HG03097 (cell line): ENCODE results near the gene ATP5MG.
A peak's percentile ranks its signal among the peaks of the same experiment; 100 is the strongest.
"Not testable (repeated sequence)": the region's sequence is repeated elsewhere in the genome, so short reads cannot be mapped to it uniquely, and the experiment has no call there.

Experiments used
- ATAC-seq: cut with Tn5 transposase; IDR thresholded peaks from one replicate; pipeline ENCODE4 v1.9.1; 2021; ENCODE audit not compliant: unreplicated experiment, low FRiP score

ATP5MG gene, protein sequence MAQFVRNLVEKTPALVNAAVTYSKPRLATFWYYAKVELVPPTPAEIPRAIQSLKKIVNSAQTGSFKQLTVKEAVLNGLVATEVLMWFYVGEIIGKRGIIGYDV

DNA sequence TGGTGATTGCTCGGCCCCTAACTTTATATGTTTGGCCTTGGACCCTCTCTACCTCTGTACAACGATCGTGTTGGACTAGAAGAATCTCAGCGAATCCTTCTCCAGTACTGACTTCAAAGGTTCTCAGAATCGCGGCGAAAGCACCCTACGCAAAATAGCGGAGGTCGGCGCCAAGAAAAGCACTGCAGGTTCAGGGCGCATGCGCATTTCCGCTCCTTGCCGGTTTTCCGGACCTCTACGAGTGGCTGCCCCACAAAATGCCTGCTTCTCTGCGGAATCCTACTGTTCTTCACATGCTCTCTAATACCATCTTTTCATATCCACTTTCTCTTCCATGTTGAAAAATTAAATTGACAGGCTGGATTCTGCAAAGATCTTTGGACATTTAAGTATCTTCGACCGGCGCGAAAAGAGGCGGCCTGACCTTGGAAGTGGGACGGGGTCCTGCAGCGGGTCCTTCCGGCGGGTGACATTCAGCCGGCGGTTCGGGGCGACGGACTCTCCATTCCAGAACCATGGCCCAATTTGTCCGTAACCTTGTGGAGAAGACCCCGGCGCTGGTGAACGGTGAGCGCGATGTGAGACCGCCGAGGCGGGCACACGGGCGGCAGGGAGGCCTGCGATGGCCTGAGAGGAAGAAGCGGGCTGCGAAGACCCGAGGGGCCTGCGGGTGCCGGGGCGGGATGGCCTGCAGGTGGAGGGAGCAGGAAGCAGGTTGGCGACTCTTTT is at the start of gene ATP5MG:
ATP5MG (plus strand) TSS at position 456 of the 729 bp plus-strand sequence; CDS start at position 516, 60 bp downstream.
- peak; percentile 42 for ATAC-seq

DNA sequence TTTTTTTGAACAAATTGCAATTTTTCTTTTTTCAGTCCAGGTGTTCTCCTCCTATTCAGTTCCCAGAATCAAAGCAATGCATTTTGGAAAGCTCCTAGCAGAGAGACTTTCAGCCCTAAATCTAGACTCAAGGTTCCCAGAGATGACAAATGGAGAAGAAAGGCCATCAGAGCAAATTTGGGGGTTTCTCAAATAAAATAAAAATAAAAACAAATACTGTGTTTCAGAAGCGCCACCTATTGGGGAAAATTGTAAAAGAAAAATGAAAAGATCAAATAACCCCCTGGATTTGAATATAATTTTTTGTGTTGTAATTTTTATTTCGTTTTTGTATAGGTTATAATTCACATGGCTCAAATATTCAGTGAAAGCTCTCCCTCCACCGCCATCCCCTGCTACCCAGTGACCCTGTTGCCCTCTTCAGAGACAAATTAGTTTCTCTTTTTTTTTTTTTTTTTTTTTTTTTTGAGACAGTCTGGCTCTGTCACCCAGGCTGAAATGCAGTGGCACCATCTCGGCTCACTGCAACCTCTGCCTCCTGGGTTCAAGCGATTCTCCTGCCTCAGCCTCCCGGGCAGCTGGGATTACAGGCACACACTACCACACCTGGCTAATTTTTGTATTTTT is 48.2 kb upstream of the ATP5MG start:
- no peak for ATAC-seq

DNA sequence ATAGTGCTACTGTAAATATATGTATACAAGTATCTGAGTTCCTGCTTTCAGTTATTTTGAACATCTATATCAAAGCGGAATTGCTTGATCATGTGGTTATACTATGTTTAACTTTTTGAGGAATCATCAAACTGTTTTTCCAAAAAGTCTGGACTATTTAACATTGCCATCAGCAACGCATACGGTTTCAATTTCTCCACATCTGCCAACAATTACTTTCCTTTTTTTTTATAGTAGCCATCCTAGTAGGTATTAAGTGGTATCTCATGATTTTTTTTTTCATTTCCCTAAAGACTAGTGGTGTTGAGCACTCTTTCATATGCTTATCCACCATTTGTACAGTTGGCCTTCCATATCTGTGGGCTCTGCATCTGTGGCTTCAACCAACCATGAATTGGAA is 43.3 kb upstream of the ATP5MG start:
- no peak for ATAC-seq

DNA sequence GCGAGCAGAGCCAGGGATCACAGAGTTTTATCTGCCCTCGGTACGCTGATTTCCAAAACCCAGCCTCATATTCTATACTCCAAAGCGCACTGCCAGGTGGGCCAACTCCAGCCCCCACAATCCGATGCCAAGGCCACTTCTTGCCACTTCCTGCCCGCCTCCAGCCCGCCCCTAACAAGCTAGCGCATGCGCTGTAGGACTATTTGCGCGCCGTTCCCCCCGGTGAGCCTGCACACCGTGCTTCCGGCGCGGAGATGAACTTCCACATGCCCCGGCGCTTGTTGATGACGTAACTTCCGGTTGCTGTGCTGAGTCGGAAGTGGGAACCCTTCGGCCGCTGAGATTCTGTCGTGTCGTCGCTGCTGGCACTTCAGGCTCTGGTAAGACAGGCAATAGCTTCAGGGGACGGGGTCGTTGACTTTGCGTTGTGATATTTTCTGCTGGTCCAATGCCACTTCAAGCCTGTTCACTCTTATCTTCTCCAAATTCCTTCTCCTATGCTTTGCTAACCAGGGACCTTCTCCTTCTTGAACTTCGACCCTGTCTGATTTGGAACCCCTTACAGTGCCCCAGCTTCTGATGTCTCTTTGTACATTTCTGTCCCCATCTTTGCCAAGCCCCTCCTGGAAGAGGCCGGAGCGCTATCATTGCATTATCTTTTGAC is 42.0 kb upstream of the ATP5MG start, which contains the start of gene UBE4A:
UBE4A (plus strand) TSS at position 306 of the 664 bp plus-strand sequence. CDS start 5,481 bp downstream, outside the sequence.
- peak; percentile 78 for ATAC-seq

DNA sequence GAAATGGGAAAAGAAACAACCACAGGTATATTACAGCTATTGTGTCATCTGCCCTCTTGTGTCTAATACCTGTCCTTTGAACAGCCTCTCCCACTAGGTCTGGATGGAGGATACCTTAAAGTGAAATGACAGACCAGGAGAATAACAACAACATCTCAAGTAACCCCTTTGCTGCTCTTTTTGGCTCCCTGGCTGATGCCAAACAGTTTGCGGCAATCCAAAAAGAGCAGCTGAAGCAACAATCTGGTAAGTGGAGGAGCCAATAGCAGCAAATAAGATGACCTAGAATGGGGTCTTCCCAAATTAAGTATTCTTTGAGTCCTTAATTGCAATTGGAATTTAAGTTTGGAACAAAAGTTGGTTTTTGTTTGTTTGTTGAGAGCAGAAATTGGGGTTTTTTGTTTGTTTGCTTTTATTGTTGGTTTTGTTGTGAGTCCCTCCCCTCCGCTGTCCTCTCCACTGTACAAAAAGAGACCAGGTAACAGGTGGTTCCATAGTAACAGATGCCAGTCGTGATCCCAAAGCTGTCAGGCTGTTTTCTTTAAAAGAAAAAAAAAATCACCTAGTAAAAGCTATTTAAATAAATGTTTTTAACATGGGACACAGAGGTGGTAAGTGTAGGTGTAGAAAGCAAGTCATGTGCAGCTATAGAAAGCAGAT is 36.3 kb upstream of the ATP5MG start:
- ATAC-seq, result no peak

DNA sequence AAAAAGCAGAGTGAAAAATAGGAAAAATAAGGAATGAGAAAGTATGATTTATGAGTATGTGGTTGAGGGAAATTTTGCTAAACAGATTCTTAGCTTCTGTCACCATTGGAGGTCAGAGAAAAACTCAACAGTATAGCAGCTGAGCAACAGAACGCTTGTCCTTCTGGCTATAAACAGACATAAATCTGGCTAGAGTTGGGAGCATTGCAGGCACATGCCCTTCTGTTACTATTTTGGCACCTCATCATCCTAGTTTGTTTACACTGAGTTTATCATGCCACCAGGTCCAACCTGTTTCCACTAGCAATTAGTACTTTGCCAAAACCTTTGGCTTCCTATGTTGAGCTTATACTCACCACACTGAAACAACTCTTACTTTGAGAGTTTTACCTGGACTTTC is 35.1 kb upstream of the ATP5MG start:
- no peak for ATAC-seq

DNA sequence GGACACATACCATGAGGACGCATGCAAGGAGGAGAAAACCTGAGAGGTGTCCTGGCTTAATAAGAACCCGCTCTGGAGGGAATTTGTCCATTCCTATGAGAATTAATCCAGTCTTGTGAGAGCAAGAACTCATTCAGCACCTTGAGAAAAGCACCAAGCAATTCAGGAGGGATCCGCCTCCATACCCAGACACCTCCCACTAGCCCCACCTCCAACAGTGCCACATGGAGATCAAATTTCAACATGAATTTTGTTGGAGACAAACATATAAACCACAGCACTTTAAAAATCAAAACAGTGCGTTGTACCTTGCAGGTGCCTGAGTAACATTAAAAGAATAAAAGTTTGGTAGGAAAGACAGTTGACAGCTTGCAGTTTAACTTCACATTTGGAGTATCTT is 30.6 kb upstream of the ATP5MG start:
- no peak for ATAC-seq

DNA sequence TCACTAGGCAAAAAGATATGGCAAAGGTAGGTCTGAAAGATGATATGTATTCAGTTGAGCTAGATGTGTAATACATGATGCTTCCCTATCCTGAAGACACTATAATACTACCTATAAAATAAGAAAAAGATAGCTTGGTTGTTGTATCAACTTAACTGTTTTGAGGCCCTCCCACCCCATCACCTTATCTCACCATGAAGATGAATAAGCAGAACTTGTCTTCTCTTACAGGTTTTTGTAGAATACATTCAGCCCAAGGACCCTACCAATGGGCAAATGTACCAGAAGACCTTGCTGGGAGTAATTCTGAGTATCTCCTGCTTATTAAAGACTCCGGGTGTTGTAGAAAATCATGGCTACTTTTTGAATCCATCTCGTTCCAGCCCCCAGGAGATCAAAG is 28.1 kb upstream of the ATP5MG start:
- ATAC-seq, result no peak

DNA sequence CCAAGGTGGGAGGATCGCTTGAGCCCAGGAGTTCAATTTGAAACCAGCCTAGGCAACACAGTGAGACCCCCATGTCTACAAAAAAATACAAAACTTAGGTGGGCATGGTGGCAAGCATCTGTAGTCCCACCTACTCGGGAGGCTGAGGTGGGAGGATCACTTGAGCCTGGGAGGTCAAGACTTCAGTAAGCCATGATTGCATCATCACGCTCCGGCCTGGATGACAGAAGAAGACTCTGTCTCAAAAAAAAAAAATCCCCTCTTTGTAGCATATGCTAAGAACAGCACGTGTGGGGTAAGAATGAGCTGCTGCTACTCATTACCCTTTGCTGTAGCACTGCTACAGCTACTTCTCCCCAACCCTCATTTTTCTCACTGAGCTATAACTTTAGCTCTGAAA is 27.5 kb upstream of the ATP5MG start:
- no peak for ATAC-seq

DNA sequence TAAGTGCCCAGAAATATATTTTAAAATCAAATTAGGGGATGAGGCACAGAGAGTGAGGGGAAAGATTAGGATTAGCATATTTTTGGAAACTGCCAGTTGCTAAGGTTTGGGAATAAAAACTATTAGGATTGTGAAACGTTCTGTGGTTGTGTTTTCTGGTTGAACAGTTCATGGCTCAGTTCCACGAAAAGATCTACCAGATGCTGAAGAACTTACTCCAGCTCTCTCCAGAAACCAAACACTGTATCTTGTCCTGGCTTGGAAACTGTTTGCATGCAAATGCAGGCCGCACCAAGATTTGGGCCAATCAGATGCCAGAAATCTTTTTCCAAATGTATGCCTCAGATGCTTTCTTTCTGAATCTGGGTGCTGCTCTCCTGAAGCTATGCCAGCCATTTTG is 26.7 kb upstream of the ATP5MG start:
- ATAC-seq, result no peak

DNA sequence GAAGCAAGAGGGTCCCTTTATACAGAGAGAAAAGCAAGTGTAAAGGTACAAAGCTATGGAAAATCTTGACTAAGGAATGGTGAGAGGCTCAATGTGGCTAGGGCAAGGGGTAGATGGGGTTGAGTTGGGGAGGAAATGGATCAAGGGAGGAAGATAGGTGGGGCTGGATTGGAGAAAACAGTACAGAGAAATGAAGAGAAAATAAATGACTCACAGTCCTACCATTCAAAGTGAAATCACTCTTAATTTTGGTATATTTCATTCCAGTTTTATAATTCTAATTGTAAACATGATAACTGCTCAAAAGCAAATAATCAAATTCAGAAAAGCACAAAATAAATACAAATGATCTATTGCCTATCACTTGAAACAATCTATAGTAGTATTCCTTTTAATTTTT is 25.4 kb upstream of the ATP5MG start:
- ATAC-seq, result no peak

DNA sequence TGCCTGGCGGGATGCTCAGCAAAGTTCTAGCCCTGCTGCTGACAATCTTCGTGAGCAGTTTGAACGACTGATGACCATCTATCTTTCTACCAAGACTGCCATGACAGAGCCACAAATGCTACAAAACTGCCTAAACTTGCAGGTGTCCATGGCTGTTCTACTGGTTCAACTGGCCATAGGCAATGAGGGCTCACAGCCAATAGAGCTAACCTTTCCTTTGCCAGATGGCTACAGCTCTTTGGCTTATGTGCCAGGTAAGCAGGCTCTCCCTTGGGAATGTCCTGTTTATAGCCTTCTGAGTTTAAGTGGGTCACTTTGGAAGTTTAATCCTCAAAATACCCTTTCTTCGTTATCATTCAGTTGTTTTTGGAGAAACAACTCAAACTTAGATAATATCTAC is 21.9 kb upstream of the ATP5MG start:
- ATAC-seq, result no peak

DNA sequence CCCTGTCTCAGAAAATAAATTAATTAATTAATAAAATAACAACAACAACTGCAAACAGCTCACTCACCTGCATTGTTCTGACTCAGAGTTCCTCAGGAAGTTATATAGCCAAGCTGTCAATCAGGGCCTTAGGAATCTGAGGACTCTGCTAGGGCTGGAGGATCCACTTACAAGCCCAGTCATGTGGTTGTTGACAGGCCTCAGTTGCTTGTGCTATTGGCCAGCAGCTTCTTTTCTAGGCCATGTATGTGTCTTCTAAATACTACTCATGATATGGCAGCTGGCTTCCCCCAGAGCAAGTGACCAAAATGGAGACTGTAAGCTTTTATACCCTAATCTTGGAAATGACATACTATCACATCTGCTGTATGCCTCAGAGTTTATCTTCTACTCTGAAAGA is 20.8 kb upstream of the ATP5MG start:
- no peak for ATAC-seq

DNA sequence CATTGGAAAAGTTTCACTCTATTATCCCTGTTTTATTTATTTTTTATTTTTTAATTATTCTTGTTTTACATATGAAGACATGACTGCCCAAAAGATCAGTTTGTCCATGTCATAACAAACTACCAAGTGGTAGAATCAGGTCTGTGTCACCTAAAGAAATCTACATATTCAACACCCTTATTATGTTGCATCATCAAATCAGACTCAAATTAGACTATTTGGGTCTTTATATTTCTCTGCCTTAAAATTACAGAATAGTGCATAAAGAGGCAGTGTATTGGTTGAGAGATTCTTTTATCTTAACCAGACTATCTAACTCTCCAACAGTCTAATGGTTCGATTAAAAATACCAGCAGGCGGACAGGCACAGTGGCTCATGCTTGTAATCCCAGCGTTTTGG is 18.5 kb upstream of the ATP5MG start:
- ATAC-seq, result no peak

DNA sequence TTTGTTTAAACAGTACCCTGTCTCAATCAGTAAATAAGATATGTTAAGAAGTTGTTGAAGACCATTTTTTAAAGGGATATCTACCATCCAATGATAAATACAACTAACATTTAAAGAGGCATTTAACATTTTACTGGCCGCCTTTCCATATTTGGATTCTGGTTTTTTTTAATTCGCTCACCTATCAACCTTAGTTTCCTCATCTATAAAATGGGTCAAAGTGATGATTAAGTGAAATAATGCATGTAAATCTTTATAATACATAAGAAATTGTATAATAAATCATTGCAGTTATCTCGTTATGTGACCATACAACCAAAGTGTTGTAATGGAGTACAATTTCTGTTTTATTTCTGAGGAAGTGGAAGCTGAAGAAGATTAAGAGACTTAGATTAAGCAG is 17.7 kb upstream of the ATP5MG start:
- ATAC-seq, result no peak

DNA sequence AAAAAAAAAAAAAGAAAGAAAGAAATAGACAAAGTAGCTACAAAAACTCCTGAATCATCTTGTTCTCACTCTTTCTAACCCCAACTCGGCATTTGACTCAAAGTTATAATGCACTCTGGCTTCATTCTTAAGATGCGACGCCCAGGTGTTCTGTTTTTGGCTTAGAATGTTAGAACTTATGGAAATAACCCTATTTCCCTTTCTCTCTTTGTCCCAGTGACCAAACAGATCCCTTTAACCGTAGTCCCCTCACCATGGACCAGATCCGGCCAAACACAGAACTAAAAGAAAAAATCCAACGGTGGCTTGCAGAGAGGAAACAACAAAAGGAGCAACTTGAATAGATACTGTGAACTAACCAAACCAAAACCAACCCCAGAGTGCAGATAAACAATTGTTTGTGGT is 5.3 kb upstream of the ATP5MG start:
- no peak for ATAC-seq

DNA sequence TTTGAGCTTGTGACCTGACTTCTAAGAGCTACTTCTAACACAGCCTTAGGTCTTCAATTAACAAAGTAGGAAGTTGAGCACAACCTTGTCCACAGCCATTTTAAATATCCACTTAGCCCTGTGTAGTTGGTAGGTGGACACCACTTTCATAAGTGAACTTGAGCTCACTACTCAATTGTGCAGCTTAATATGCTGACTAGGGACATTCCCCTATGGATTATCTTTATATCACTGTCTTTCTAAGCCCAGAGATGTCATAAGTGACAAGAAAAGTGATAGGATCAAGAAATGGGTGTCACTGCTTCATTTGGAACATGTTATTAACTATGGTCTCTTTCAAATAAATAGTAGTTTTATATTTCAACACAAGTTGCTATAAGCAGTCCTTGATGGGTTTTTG is 4.0 kb upstream of the ATP5MG start:
- ATAC-seq, result no peak

DNA sequence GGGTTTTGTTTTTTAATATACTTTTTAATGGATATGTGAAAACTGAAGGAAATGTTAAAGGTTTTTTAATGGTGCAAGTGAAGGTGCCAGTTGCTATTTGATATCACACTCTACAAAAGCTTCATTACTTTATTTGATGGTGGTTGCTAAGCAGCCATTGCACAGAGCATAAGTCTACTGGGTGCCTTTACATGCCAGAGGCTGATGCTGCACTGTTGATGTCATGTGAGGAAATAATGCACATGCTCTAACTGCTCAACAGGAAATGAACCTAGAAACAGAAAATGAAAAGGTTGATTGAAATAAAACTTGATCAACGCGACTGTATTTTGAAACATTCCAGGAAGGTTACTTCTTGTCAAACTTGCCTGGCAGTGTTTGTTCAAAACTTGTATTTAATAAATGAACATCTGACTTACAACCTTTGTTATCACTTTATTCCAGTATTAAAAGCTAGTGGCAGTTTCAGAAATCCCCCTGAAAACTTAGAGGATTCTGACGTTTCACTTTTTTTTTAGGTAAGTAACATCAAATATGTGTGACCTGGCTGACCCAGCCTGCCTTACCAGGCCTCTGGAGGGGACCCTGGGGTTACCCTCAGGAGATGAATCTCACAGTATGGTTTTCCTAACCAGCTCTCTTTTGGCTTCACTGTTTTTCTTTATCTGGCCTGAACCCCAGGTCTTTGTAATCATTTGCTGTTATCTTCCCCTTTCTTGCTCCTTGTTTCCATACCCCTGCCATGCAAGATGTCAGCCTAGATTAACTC is 2.4 kb upstream of the ATP5MG start:
- ATAC-seq, result no peak

DNA sequence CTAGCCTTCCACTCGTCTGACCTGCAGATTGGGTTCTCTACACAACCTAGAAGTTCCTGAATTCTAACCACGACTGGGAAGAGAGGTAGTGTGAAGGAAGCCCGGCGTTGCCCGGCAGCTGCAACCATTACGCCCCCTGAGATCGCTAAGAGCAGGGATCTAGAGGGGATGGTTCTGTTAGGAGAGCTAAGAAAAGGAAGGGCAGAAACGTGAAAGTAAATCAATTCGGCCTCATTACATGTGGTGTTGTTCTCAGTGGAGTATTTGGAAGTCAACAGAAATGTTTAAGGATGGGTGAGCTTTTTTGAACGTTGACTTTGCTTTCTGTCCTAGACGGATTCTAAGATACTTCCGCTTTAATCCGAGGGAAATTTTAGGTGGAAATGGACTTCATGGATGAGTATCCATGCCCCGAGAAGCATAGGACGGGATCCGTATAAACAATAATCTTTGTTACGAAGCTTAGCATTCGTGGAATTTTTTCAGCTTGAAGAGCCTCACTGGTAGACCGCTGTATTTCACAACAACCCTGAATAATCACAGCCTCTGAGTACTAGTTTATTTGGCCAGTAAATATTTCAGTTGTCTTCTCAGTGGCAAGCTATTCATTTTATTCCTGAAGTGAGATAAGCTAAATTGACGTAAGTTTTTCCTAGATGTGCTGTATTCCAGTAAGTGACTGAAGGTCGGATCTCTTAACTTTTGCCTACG is 629 bp downstream of the ATP5MG start:
- no peak for ATAC-seq

DNA sequence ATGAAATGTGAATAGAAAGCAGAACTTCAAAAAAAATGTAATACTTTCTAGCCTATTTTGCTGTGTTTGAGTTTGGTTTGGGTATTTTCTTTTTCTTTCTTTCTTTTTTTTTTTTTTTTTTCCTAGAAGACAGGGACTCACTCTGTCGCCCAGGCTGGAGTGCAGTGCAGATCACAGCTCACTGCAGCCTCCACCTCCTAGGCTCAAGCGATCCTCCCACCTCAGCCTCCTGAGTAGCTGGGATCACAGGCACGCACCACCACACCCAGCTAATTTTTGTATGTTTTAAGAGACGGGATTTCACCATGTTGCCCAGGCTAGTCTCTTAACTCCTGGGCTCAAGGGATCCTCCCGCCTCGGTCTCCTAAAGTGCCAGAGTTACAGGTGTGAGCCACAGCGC is 1.2 kb downstream of the ATP5MG start:
- not testable (repeated sequence) for ATAC-seq
